Prostate gland (tissue), 2 donors: ENCODE measurements around the gene PNMT.

Experiments used
- POLR2A ChIP-seq: fragments of 450-650 bp; IDR thresholded peaks from one replicate; pipeline ENCODE4 v1.6.1; 2016; ENCODE audit warnings: antibody characterized with exemption, mild to moderate bottlenecking
- TF ChIP-seq, protein P1 (sequence below), 4 experiments: fragments of 200-600 bp in 2 of 4; fragments of 450-650 bp in 2 of 4; sonication (generic) in 2 of 4; IDR thresholded peaks; 1 replicate in 3 of 4; 2 replicates in 1 of 4; pipeline ENCODE4 v1.5.1; 2016 to 2019; ENCODE audit warnings: antibody characterized with exemption in 4 of 4, mild to moderate bottlenecking in 2 of 4, moderate library complexity in 2 of 4

GRCh38 chr17:39709319-39709997, 41.2 kb downstream of the PNMT start:
- TF ChIP-seq, protein P1, sequence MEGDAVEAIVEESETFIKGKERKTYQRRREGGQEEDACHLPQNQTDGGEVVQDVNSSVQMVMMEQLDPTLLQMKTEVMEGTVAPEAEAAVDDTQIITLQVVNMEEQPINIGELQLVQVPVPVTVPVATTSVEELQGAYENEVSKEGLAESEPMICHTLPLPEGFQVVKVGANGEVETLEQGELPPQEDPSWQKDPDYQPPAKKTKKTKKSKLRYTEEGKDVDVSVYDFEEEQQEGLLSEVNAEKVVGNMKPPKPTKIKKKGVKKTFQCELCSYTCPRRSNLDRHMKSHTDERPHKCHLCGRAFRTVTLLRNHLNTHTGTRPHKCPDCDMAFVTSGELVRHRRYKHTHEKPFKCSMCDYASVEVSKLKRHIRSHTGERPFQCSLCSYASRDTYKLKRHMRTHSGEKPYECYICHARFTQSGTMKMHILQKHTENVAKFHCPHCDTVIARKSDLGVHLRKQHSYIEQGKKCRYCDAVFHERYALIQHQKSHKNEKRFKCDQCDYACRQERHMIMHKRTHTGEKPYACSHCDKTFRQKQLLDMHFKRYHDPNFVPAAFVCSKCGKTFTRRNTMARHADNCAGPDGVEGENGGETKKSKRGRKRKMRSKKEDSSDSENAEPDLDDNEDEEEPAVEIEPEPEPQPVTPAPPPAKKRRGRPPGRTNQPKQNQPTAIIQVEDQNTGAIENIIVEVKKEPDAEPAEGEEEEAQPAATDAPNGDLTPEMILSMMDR (IDR thresholded peaks at IDR 0.05) = no peak
- no peak for TF ChIP-seq POLR2A
